AG04449 (cell line): ENCODE data around the gene ASIC4.

Experiments
- CTCF ChIA-PET: fragments of 350-600 bp; formaldehyde crosslinking; extraction: SDS; loops from one replicate; lab custom pipeline; 2021; ENCODE audit warnings: antibody characterized with exemption; lab: Yijun Ruan, JAX
- POLR2A ChIA-PET: fragments of 400-600, 350-600 bp; formaldehyde crosslinking; extraction: SDS; loops from one replicate; lab custom pipeline; 2020; ENCODE audit warnings: antibody characterized with exemption, inconsistent platforms; lab: Yijun Ruan, JAX
- DNase-seq: peaks from one replicate; pipeline ENCODE4 v3.0.0-alpha.2; 2010; ENCODE audit warnings: low read depth, low spot score
- H3K4me3 ChIP-seq: 2 replicates; pipeline ENCODE4 v1.5.1; 2011; ENCODE audit warnings: low read depth, mild to moderate bottlenecking, control low read depth, low read length
- TF ChIP-seq, protein P1 (sequence below): IDR thresholded peaks from one replicate; pipeline ENCODE4 v1.5.1; 2011; ENCODE audit warnings: mild to moderate bottlenecking, moderate library complexity, low read length, control low read depth, inconsistent platforms; ENCODE audit not compliant: insufficient read depth; ENCODE audit errors: missing control alignments

ASIC4 gene

DNA sequence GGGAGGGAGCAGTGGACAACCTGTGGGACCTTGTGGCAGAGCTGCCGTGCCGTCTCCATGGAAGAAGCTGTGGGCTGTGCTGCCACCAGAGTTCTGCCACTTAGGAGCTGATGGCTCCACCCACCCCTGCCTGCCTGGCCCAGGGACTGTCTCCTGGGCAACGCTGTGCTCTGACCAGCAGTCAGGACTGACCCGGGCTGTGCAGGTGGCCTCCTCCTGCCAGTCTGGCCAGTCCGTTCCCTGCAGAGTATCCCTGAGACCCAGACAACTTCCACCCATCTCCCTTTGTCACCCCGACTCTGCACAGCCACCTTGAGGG lies 12.8 kb downstream of the ASIC4 start:
- H3K4me3 ChIP-seq, result no peak overlapping the region
- no peak for DNase-seq
- TF ChIP-seq, protein P1, sequence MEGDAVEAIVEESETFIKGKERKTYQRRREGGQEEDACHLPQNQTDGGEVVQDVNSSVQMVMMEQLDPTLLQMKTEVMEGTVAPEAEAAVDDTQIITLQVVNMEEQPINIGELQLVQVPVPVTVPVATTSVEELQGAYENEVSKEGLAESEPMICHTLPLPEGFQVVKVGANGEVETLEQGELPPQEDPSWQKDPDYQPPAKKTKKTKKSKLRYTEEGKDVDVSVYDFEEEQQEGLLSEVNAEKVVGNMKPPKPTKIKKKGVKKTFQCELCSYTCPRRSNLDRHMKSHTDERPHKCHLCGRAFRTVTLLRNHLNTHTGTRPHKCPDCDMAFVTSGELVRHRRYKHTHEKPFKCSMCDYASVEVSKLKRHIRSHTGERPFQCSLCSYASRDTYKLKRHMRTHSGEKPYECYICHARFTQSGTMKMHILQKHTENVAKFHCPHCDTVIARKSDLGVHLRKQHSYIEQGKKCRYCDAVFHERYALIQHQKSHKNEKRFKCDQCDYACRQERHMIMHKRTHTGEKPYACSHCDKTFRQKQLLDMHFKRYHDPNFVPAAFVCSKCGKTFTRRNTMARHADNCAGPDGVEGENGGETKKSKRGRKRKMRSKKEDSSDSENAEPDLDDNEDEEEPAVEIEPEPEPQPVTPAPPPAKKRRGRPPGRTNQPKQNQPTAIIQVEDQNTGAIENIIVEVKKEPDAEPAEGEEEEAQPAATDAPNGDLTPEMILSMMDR, result no peak
- CTCF ChIA-PET, result interaction anchor here (0.7 to 20.4 kb wide), 10 partner anchors 14 to 368 kb away, joined by 3 to 1084 read pairs (median 82); partner anchors contain the start of genes ASIC4, CHPF, DNPEP and GMPPA
- POLR2A ChIA-PET, result interaction anchor here (0.9 kb wide), 1 partner anchor 9 kb away, joined by 3 read pairs; no protein-coding TSS in a partner anchor

DNA sequence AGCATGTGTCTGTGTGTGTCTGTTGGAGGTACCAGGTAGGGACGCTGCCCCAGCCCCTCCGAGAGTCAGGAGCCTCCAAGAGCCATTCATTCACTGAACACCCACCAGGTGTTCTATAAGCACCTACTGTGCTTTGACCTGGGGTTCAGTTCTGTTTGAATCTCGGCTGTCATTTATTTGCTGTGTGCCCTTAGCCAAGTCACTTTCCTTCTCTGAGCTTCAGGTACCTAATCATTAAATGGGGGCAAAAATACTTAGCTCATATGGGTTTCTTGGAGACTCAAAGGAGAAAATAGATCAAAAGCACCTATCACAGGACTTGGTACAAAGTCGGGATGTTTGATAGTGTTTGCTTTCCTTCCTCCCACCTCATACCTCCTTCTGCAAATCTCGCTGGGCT lies 13.2 kb downstream of the ASIC4 start:
- DNase-seq, result no peak
- CTCF ChIA-PET, result interaction anchor here (0.7 to 20.4 kb wide), 11 partner anchors 13 to 369 kb away, joined by 3 to 1084 read pairs (median 59); partner anchors contain the start of genes ASIC4, CHPF, DNPEP and GMPPA
- no peak overlapping the region for H3K4me3 ChIP-seq
- TF ChIP-seq, protein P1, result no peak
- POLR2A ChIA-PET, result interaction anchor here (0.9 kb wide), 1 partner anchor 9 kb away, joined by 3 read pairs; no protein-coding TSS in a partner anchor

DNA sequence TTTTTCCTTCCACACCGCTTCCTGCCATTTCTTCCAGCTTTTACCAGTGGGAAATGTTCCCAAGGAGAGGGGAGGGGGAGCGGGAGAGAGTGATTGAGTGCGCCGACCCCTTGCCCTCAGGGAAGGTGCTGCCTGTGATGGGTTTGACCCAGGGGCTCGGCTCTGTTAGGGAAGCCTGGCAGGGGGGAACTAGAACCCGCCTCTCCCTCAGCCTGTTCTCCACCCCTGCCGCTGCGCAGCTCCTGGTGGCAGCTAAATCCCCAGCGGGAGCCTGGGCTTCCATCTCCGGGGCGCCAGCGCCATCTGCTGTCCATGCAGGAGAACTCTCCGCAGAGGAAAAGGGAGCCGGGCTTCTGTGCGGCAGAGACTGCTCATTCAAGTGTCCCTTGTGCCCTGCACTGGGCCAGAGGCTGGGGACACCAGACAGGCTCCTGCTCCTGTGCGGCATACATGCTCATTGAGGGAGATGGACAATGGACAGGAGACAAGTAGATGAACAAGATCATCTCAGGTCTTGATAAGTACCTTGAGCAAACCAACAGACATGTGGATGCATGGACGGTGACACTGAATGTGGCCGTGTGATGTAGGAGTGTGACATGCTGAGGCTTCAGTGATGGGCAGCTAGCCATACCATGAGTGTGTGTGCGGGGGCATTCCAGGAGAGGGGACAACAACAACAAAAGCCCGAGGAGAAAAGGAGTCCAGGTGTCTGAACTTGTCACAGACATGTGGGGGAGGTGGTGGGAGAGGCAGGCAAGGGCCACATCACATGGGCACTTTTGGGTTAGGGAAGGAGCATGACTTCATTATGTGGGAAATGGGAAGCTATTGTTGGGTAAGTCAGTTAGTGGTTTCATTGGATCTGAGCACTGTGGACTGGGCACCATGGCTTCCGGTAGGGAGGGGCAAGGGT lies 16.0 kb downstream of the ASIC4 start:
- TF ChIP-seq, protein P1, result peak; percentile 98
- ChIA-PET CTCF (interaction anchor here (0.6 to 20.4 kb wide), 65 partner anchors 10 to 374 kb away, joined by 3 to 1084 read pairs (median 5); partner anchors contain the start of genes ASIC4, CHPF, DES and DNAJB2), POLR2A (interaction anchor here (0.8 to 1.6 kb wide), 7 partner anchors 9 to 127 kb away, joined by 3 to 8 read pairs (median 3); partner anchors contain the start of gene GMPPA)
- H3K4me3 ChIP-seq, result peak overlapping the region; percentile 49
- DNase-seq, result no peak

DNA sequence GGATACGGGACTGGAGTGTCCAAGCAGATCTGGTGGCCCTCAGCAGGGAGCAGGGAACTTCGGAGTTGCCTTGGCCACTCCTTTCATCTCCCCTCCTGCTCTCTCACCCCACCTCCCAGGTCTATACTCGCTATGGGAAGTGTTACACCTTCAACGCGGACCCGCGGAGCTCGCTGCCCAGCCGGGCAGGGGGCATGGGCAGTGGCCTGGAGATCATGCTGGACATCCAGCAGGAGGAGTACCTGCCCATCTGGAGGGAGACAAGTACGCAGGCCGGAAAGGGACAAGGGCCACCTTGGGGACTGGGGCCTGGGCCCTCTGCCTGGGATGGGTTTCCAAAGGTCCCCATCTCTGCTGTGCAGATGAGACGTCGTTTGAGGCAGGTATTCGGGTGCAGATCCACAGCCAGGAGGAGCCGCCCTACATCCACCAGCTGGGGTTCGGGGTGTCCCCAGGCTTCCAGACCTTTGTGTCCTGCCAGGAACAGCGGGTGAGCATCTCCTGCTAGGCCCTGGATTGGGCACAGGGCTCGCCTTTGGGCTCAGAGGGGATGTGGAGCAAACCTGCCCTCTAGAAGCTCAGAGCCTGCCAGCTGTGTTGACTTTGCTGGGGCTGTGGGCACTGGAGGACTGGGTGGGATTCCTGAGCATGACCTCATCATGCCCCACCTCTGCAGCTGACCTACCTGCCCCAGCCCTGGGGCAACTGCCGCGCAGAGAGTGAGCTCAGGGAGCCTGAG lies 17.5 kb downstream of the ASIC4 start:
- DNase-seq, result no peak
- TF ChIP-seq, protein P1, result no peak
- H3K4me3 ChIP-seq, result no peak overlapping the region
- POLR2A ChIA-PET, result interaction anchor here (0.8 kb wide), 1 partner anchor 36 kb away, joined by 3 read pairs; no protein-coding TSS in a partner anchor
- CTCF ChIA-PET, result interaction anchor here (0.8 to 20.4 kb wide), 13 partner anchors 9 to 236 kb away, joined by 3 to 1084 read pairs (median 33); partner anchors contain the start of genes ASIC4, CHPF, DNPEP and GMPPA

DNA sequence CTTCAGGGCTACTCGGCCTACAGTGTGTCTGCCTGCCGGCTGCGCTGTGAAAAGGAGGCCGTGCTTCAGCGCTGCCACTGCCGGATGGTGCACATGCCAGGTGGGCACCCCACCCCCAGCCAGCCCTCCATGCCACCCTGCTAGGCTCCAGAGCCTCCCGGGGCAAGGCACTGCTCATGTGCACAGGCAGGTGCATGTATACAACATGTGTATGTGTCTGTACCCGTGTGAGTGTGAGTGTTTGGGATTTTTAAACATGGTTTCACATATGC lies 18.0 kb downstream of the ASIC4 start:
- no peak overlapping the region for H3K4me3 ChIP-seq
- CTCF ChIA-PET, result interaction anchor here (0.8 to 20.4 kb wide), 8 partner anchors 8 to 237 kb away, joined by 3 to 1084 read pairs (median 142); partner anchors contain the start of genes ASIC4, CHPF, DNPEP and GMPPA
- TF ChIP-seq, protein P1, result no peak
- no peak for DNase-seq
- POLR2A ChIA-PET, result interaction anchor here (0.8 kb wide), 1 partner anchor 37 kb away, joined by 3 read pairs; no protein-coding TSS in a partner anchor
